Smooth muscle cell of the brain vasculature (primary cell): ENCODE data around the gene LOX.

Source experiments
- DNase-seq: peaks from one replicate; pipeline ENCODE4 v3.0.0-alpha.2; 2012; ENCODE audit warnings: low read depth, low spot score

LOX gene

DNA sequence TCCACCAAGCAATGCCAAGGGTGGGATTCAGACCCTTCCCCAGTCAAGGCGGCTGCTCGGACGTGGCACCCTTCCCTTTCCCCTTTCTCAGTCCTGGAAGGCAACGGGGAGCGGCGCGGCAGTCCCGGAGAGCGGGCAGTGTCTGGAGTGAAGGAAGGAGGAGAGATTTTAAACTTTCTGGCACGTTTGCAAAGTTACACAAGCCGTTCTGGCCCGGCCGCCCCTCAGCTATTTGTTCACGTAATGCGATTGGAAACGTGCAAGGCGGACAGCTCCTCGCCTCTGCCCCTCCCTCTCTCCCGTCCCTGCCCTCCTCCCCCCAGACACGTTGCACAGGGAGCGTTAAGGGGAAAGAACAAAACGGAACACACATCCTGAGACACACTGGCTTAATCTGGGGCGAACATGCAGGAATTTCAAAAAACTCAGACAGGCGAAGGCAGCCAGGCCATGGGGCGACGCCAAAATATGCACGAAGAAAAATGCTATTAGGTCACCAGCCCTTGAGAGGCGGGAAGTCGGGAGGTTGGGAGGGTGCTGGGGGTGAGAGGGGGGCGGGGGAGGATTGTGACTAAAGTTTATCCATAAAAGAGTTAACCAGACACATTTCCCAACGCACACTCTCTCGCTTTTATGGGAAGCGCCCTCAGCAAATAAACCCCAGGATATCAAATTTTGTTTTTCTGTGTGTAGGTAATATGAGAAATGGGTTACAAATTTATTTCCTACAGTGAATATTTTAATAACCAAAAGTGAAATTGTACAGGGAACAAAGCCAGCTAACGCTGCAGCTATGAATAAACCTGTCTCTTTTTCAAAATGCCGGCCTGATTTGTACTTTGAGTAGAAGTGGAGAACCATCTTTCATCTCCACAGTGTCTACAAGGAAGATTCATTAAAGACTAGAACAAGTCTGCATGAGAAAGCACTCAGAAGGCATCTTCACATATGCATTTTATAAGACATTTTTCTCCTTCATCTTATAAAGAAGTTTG is at the start of gene LOX:
Gene LOX, minus strand, starts transcription at position 144 of the 995 bp plus-strand sequence. CDS start 274 bp downstream, outside the sequence.
- no peak for DNase-seq

- no peak for DNase-seq
Observed at GRCh38 chr5:122126756-122127321, 48.8 kb upstream of the LOX start.

DNA sequence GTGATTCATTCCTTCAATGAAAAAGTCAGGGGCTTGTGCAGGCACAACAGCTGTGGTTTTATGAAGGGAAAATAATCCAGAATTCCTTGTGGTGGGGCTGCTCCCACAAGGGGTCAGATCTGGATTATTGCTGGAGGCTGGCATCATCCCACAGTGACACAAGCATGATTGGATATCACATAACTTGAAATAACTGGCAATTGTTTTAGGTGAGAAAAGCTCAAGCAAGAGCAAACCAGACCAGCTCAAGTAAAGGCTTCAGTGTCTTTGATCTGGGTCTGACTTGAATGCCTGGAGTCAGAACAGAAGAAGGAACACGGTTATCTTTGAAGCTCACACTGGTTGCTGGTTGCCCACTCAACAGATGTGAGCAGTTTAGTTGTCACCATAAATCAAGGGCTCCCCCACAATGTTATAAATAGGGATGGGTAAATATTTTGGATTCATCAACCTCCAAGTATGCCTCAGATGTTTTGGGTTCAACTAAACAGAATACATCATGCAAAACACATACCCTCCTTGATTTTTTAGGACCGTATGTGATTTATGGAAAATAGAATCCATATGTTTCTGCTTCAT is 48.2 kb upstream of the LOX start:
- DNase-seq = no peak

- DNase-seq = no peak
Observed at GRCh38 chr5:122124766-122125165, 46.7 kb upstream of the LOX start.

- no peak for DNase-seq
Observed at GRCh38 chr5:122121479-122122465, 43.7 kb upstream of the LOX start.

DNA sequence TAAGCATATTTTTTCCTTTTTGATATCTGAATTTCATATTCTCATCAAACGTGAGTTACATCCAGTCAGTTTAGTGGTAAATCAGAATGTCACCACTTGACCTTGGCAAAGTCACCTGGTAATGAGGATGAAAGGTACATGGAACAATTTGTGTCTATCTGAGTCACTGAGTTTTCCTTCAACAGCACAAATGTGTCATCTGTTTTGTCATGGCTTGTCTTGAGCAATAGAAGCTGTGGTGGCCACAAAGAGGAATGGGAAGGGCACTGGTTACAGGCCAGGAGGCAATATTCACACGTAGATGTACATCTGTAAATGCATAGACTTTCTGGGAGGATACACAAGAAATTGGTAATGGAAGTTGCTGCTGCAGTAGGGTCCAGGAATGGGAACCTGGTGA is 42.9 kb upstream of the LOX start:
- no peak for DNase-seq

DNA sequence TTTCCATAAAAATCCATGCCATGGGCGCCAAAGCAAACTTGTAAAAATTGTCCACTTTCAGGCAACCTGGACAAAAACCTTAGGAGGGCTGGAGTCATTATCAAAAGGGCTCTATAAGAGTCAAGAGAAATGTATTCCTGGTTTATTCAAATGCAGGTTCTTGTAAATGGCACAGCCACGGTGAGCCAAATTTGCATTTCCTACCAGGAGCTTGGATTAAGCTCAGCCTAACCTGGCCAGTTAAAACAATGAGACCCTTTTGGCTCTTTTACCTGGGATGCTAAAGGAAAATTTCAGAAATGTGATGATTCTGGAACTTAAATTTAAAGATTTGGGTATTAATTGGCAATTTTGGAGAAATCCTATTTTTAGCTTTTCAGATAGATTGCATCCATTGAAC is 42.4 kb upstream of the LOX start:
- no peak for DNase-seq

- no peak for DNase-seq
Observed at GRCh38 chr5:122119205-122119604, 41.1 kb upstream of the LOX start.

DNA sequence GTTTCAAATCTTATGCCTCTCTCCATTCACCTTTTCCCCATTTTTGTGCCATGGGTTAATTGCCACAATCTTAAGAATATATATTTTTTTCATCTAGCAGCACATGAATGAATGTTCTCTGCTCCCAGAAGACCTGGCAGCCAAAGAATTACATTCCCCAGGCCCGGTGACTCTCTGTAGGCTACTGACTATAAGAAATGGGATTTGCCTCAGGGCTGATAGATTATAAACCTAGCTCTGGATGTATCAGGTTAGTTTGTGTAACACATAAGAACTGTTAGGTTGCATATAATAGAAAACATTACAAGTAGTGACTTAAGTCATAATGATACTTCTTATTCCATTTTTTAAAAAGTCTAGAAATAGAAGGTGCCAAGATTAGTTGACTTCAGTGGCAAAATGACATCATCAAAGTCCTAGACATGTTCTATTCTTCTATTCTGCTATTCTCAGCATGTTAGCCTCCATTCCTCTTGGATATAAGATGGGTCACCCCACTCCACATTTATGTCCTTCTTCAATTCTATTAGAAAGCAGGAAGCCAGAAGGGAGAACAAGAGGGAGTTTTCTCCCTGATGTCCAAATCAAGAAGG is 40.4 kb upstream of the LOX start:
- DNase-seq = no peak

GRCh38 chr5:122114501-122114900 is 36.4 kb upstream of the LOX start:
- no peak for DNase-seq

GRCh38 chr5:122112733-122113558 is 34.9 kb upstream of the LOX start:
- no peak for DNase-seq

GRCh38 chr5:122112063-122112462 is 34.0 kb upstream of the LOX start:
- DNase-seq = no peak

DNA sequence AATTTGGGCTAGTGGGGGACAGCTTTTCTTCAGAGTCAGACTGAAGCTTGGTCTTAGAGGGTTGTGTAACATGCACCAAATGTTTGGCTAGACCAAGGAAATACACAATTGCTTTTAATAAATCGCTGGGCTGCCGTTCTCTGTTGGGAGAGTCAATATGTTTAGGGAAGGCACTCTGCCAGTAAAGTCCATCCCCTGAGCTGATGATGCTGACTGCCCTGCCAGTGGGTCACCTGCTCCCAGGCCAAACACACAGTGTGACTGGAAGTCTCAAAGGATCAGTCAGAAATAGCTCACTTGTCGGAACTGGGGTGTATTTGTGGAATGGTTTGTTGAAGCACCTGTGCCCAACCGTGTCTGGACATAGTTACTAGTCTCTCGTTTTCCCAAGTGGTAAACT is 33.4 kb upstream of the LOX start:
- DNase-seq = no peak

DNA sequence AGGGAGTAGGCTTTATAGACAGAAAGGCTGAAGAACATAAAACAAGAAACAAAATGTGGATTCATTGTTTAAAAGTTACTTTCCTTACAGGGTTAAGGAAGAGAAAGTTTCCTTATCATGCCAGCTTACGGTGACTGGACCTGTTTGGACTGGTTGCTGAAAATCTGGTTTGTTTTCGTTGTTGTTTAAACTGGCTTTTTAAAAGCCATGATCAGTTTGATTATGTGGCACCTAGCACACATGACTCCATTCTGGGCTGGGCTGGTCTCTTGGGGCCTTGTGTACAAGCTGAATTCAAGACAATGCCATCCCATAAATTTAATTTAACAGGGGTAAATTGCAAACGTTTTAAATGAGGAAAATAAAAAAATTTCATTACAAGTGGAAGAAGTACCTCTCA is 32.9 kb upstream of the LOX start:
- no peak for DNase-seq

GRCh38 chr5:122107016-122107415 is 29.0 kb upstream of the LOX start:
- no peak for DNase-seq

GRCh38 chr5:122105909-122106308 is 27.9 kb upstream of the LOX start:
- no peak for DNase-seq

DNA sequence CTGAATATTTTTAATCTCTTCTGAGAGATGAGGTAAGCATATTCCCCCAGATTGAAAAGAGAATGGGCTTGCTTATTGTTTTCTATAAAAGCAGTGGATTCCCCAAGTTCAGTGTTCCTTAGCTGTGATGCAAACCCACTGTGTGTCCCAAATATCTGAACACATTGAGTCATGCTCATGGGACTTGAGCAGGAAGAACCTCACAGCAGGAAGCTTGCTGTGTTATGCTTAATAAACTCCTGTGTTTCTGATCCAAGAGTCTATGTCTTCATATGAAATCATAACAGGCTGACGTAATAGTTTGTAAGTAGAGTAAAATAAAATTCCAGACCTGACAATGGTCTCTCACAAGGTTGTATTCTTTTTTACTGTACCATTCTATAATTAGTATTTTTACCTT is 24.8 kb upstream of the LOX start:
- DNase-seq = peak; percentile 82

- DNase-seq = no peak
Observed at GRCh38 chr5:122101636-122102285, 23.7 kb upstream of the LOX start.

DNA sequence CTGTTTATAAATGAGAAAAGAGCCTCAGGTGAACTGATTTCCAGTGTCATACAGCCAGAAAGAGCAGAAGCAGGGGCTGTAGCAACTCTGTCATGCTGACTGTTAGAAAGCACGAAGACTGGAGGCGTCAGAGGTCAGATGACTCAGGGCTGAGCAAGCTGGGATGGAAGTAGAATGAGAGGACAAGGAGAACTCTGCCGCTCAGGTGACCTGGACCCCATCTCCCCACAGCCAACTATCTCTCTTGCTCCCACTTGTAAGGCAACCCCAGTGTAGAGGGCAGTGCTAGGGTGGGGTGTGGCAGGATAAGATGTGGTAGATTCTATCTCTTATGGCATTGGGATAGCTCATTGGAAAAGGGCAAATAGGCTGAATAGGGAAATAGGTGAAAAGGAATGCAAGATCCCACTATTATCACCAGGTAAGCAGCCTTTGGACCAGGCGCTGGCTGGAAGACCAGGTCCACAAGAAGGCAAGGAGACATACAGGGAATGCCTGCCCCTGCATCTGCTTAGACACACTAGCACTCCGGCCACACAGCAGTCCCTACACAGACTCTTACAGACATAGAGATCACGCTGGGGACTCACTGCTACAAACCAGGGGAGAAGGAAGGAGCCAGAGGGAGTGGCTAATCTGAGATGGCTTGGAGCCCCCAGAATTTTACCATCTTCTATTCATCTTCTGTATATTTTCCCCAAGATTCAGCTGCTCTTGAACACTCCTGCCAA is 21.2 kb upstream of the LOX start:
- DNase-seq = no peak
